HG03060 (cell line): ENCODE results near the gene UPF3A.
"Not testable (repeated sequence)": the region's sequence is repeated elsewhere in the genome, so short reads cannot be mapped to it uniquely, and the experiment has no call there.

Experiments
- ATAC-seq: cut with Tn5 transposase; IDR thresholded peaks from one replicate; pipeline ENCODE4 v1.9.1; 2021; ENCODE audit warnings: low read depth, moderate number of reproducible peaks; ENCODE audit not compliant: unreplicated experiment

Gene UPF3A, protein sequence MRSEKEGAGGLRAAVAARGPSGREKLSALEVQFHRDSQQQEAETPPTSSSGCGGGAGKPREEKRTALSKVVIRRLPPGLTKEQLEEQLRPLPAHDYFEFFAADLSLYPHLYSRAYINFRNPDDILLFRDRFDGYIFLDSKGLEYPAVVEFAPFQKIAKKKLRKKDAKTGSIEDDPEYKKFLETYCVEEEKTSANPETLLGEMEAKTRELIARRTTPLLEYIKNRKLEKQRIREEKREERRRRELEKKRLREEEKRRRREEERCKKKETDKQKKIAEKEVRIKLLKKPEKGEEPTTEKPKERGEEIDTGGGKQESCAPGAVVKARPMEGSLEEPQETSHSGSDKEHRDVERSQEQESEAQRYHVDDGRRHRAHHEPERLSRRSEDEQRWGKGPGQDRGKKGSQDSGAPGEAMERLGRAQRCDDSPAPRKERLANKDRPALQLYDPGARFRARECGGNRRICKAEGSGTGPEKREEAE

GRCh38 chr13:114281351-114282040 lies at the start of gene UPF3A:
UPF3A (plus strand) TSS chr13:114281601; CDS start chr13:114281640, 39 bp downstream.
- peak; percentile 38 for ATAC-seq

GRCh38 chr13:114231886-114232285 lies 49.5 kb upstream of the UPF3A start:
- ATAC-seq = no peak

GRCh38 chr13:114234266-114234644 lies 47.1 kb upstream of the UPF3A start:
- ATAC-seq = no peak

GRCh38 chr13:114234645-114235421 lies 46.6 kb upstream of the UPF3A start, which contains the start of gene CDC16:
CDC16 (plus strand) TSS chr13:114234897; CDS start chr13:114235085, 188 bp downstream.
- peak; percentile 55 for ATAC-seq

- no peak for ATAC-seq
Observed at GRCh38 chr13:114235697-114236096, 45.7 kb upstream of the UPF3A start.

DNA sequence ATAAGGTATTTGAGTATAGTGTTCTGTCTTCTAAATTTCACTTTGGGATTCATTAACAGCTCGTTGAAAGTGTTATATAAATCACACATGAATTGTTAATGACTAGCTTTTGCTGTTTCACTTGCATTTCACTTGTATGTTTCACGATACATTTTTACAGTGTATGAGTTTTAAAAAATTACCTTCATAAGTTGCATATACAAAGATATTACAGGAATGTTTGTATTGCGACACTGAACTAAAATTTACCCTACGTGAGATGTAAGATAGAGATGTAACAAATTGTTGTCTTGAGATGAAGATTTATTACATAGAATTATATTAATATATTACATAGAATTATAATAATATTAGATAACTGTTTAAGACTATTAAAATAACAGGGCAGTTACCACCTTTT lies 45.2 kb upstream of the UPF3A start:
- no peak for ATAC-seq

GRCh38 chr13:114237415-114238112 lies 43.8 kb upstream of the UPF3A start:
- no peak for ATAC-seq

DNA sequence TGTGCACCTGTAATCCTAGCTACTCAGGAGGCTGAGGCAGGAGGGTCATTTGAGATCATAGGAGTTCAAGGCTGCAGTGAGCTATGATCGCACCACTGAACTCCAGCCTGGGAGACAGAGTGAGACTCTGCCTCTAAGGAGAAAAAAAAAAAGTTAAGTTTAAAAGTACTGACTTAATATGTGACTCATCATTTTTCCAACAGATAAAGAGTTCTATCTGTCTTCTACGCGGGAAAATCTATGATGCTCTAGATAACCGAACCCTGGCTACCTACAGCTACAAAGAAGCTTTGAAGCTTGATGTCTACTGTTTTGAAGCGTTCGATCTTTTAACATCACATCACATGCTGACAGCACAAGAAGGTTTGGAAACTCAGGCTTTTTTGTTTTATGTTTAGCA lies 39.5 kb upstream of the UPF3A start:
- no peak for ATAC-seq

DNA sequence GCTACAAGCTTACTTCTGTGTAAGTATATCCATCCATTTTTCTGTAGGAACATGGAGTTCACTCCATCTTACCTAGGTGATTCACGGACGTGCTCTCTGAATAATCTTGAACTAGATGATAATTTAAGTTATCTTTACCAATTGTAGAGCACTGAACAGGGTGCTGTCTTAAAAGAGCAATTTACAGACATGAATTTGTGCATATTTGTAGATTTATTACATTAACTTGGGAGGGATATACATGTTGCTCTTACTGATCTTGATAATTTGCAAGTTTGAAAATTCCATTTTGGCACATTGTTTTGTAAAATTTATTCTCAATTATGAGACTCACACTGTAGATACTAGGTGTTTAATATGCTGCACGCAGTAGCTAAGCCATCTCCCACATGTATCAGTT lies 37.4 kb upstream of the UPF3A start:
- no peak for ATAC-seq

DNA sequence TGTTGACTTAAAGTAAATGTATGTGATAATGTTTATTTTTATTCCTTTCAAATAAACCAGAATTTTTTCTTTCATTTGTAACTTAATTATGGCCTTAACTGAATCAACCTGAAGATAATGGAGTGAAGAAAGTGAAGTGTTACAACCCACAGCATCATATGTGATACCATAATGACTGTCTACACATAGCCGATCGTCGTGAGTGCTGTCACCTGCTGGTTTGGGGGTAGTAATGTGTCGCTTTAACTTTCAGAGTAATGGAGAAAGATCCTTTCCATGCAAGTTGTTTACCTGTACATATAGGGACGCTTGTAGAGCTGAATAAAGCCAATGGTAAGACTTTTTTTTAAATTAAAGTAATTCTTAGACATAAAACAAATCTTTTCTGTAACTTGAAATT lies 36.8 kb upstream of the UPF3A start:
- no peak for ATAC-seq

- no peak for ATAC-seq
Observed at GRCh38 chr13:114248011-114248410, 33.4 kb upstream of the UPF3A start.

DNA sequence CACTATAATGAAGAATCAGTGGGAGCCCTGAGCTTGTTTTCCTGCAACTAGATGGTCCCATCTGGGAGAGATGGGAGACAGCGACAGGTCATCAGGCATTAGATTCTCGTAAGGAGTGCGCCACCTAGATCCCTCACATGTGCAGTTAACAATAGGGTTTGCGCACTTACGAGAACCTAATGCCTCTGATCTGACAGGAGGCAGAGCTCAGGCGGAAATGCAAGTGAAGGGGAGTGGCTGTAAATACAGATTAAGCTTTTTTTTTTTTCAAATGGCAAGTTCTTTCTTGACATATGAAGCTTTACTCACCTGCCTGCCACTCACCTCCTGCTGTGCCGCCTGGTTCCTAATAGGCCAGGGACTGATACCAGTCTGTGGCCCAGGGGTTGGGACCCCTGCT lies 32.3 kb upstream of the UPF3A start:
- no peak for ATAC-seq

GRCh38 chr13:114251639-114252440 lies 29.6 kb upstream of the UPF3A start:
- ATAC-seq = not testable (repeated sequence)

GRCh38 chr13:114256547-114256946 lies 24.9 kb upstream of the UPF3A start:
- ATAC-seq = no peak

DNA sequence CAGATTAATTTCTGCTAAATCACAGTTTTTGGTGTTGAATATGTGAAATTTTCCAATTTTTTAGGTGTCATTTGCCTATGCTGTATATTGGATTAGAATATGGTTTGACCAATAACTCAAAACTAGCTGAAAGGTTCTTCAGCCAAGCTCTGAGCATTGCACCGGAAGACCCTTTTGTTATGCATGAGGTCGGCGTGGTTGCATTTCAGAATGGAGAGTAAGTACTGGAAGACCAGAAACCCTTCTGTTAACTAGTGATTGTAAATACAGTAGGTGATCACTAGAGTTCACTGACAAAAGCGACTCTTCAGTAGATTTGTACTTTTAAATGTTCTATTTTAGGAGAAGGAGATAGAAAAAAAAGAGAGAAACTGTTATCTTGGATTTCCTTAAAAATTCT lies 24.4 kb upstream of the UPF3A start:
- ATAC-seq = no peak

- ATAC-seq = no peak
Observed at GRCh38 chr13:114258589-114258988, 22.8 kb upstream of the UPF3A start.

DNA sequence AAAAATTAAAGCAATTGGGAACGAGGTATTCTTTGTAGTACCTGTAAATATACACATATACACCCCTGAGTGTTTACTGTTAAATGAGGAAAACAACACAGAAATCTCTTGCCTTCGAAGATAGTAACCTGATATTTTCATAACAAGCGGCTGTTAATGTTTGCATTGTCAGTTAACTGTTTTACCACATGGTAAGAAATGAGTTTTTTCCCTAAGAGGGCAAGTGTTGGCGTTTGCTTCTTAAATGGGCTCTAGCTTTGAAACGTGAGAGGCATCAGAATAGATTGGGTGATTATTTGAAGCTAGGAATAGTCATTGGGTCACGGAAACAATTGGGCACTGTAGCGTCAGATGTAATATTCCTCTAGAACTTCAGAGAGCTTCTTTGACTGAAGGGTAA lies 22.0 kb upstream of the UPF3A start:
- ATAC-seq = no peak

- ATAC-seq = no peak
Observed at GRCh38 chr13:114259974-114260373, 21.4 kb upstream of the UPF3A start.

- ATAC-seq = no peak
Observed at GRCh38 chr13:114260814-114261213, 20.6 kb upstream of the UPF3A start.
